Hepatocyte (in vitro differentiated cells): ENCODE results near the gene BARX1.

Experiments
- CTCF ChIP-seq: fragments of 200-600 bp; sonication (generic); IDR thresholded peaks from 2 replicates; pipeline ENCODE4 v1.5.1; 2016; ENCODE audit warnings: antibody characterized with exemption, mild to moderate bottlenecking; ENCODE audit not compliant: poor library complexity
- EZH2 ChIP-seq: fragments of 200-600 bp; sonication (generic); IDR thresholded peaks from 2 replicates; pipeline ENCODE4 v1.6.1; 2016; ENCODE audit warnings: antibody characterized with exemption, mild to moderate bottlenecking, borderline replicate concordance
- EZH2phosphoT487 ChIP-seq: fragments of 200-600 bp; sonication (generic); IDR thresholded peaks from one replicate; pipeline ENCODE4 v1.6.1; 2018; ENCODE audit warnings: antibody characterized with exemption, mild to moderate bottlenecking, low read depth, moderate library complexity; ENCODE audit not compliant: unreplicated experiment, severe bottlenecking

GRCh38 chr9:93940951-93941350 is 14.2 kb downstream of the BARX1 start:
- no peak for TF ChIP-seq CTCF
- TF ChIP-seq EZH2phosphoT487 = no peak
- no peak for TF ChIP-seq EZH2
